Spleen (tissue), 11 donors: ENCODE results near the gene PIK3R5. TPM values are rescaled to one million over a fixed set of nuclear protein-coding genes. Genes with fewer than 3 reads are reported as not detected.

Experiments
- DNase-seq: peaks from one replicate; pipeline ENCODE4 v3.0.0-alpha.2; 2020
- H3K27ac ChIP-seq, 8 donors: fragments of 200-600 bp; sonication (generic) in 7 of 8; 1 replicate in 4 of 8; 2 replicates in 4 of 8; pipeline versions ENCODE4 v1.5.0 to v1.8.0; 2016 to 2021; ENCODE audit warnings: inconsistent platforms in 4 of 8, mild to moderate bottlenecking in 4 of 8, moderate library complexity in 1 of 8
- H3K27me3 ChIP-seq, 7 donors: fragments of 200-600 bp; sonication (generic) in 6 of 7; replicated peaks in 1 of 7; 1 replicate in 4 of 7; 2 replicates in 3 of 7; pipeline versions ENCODE4 v1.5.0 to v1.8.0; 2016 to 2021; ENCODE audit warnings: inconsistent platforms in 3 of 7, mild to moderate bottlenecking in 1 of 7
- H3K36me3 ChIP-seq, 6 donors: fragments of 200-600 bp; sonication (generic) in 5 of 6; 1 replicate in 4 of 6; 2 replicates in 2 of 6; pipeline versions ENCODE4 v1.5.0 to v1.8.0; 2016 to 2021; ENCODE audit warnings: inconsistent platforms in 2 of 6
- H3K4me1 ChIP-seq, 6 donors: fragments of 200-600 bp; sonication (generic) in 5 of 6; 1 replicate in 3 of 6; 2 replicates in 3 of 6; pipeline versions ENCODE4 v1.5.0 to v1.8.0; 2016 to 2021; ENCODE audit warnings: inconsistent platforms in 3 of 6
- H3K4me3 ChIP-seq, 8 donors: fragments of 200-600 bp; sonication (generic) in 7 of 8; 1 replicate in 4 of 8; 2 replicates in 4 of 8; pipeline versions ENCODE4 v1.5.0 to v1.8.0; 2016 to 2021; ENCODE audit warnings: inconsistent platforms in 4 of 8, mild to moderate bottlenecking in 4 of 8, moderate library complexity in 2 of 8
- H3K9me3 ChIP-seq, 8 donors: fragments of 200-600 bp; sonication (generic) in 7 of 8; 1 replicate in 4 of 8; 2 replicates in 4 of 8; pipeline versions ENCODE4 v1.5.0 to v1.8.0; 2016 to 2021; ENCODE audit warnings: inconsistent platforms in 4 of 8
- CTCF ChIP-seq, 11 experiments: fragments of 200-600 bp in 7 of 11; fragments of 450-650 bp in 4 of 11; sonication (generic) in 4 of 11; IDR thresholded peaks in 8 of 11; conservative IDR thresholded peaks in 3 of 11; 1 replicate in 7 of 11; 2 replicates in 4 of 11; pipeline versions ENCODE4 v1.4.0 to v1.8.0; 2016 to 2021; ENCODE audit warnings: antibody characterized with exemption in 11 of 11, inconsistent platforms in 4 of 11, mild to moderate bottlenecking in 1 of 11
- POLR2A ChIP-seq, 3 donors: fragments of 450-650 bp; IDR thresholded peaks; one replicate each; pipeline ENCODE4 v1.5.1; 2017; ENCODE audit warnings: antibody characterized with exemption in 3 of 3, mild to moderate bottlenecking in 1 of 3
- POLR2AphosphoS5 ChIP-seq, 3 donors: sonication (generic); formaldehyde crosslinking; IDR thresholded peaks; one replicate each; pipeline ENCODE4 v1.5.1; 2017; ENCODE audit warnings: antibody characterized with exemption in 3 of 3
- WGBS, 5 donors: extraction: QIAGEN DNeasy Blood & Tissue Kit in 3 of 5; methylation state at CpG; one replicate each; pipeline versions ENCODE4 v1.1.5 to v1.1.7; 2013 to 2018; 5-methylcytosine and 5-hydroxymethylcytosine counted together
- intact Hi-C: fragments of 100-400 bp; cut with DNase I; formaldehyde crosslinking; loops from one replicate; pipeline ENCODE4 v1.15.0; 2023; ENCODE audit warnings: low total_unique reads
- polyA plus RNA-seq, 3 donors: library from polyadenylated mRNA; stranded (reverse); fragments of 200-250 nt; gene quantifications; one replicate each; pipeline ENCODE4 v1.2.1, GENCODE V29; 2013
- total RNA-seq, 7 donors: library from RNA; depleted of rRNA in 3 of 7; stranded (reverse); fragments of >200 nt in 3 of 7; fragmentation: NEBNext Ultra II Directional in 4 of 7; extraction: Animal tissue kit (Norgen Biotek cat#: 25700) in 4 of 7; gene quantifications; one replicate each; pipeline versions ENCODE4 v1.1.0 to v1.2.1, GENCODE V29; 2016 to 2021
- donor health status: healthy with polysubstance abuse.
- donor health status: DM: no; HTN: no; CAD: no; lungs with moderate emphysema.
- donor health status: DM: no; HTN: no; CAD: no.
- donor health status: Bipolar disorder and iron deficiency.
- donor health status: healthy.
- donor health status: DM: no; HTN: no; CAD: no.
- donor health status: DM: yes; HTN: yes; CAD: no.

PIK3R5 gene
- total and polyA plus RNA-seq, 10 donors = 8.5 to 110 (median 68.4) TPM

GRCh38 chr17:8966926-8967325, 1.4 kb upstream of the PIK3R5 start:
- intact Hi-C loops = no loop called here
- Histone ChIP-seq H3K4me1 (peaks cover 3 to 72% (median 31%) of the 10 kb centered on the region in 6 donors), H3K27ac (peak overlapping the region; percentile 84 to 98 (median 94)), H3K4me3 (peak overlapping the region in 2 of 8 donors; percentile 71 to 97), H3K9me3 (peaks cover 0 to 21% (median 11%) of the 10 kb centered on the region in 8 donors), H3K36me3 (peaks cover 0 to 4% (median 0%) of the 10 kb centered on the region in 6 donors), H3K27me3 (peaks cover 0 to 18% (median 10%) of the 10 kb centered on the region in 7 donors)
- WGBS, 5 donors = 36 to 54% (median 38%) methylated on average over 9 of the region's 9 CpGs
- TF ChIP-seq CTCF (IDR thresholded peaks at IDR 0.05 in 8 of 11, conservative IDR thresholded peaks at IDR 0.05 in 3 of 11) (no peak), POLR2AphosphoS5 (IDR thresholded peaks at IDR 0.05) (peak in 1 of 3 donors; percentile 33)
- DNase-seq = no peak

DNA sequence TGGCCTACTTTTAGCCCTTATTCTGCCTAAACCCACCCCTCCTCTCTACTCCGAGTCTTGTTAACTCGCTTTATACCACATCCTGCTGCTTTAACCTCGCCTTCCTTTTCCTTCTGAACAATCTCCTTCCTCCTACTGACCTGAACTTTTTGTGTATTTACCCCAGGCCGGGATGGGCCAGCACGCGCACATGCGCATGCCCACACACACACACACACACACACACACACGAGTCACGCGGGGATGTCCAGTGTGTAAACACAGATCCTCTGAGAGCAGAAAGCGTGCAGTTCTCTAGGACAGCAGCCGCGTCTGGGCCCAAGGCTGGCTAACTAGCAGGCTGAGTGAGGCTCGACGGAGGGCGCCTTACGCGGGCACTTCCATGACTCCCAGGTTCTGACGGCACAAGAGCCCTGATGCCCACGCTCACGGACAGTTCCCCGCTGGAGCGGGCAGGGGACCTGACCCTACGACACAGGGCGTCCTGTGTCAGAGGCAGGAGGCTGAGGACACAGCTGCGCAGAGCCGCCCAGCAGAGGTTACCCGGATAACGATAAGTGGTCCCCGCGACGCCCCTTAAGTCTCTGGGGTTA, 610 bp downstream of the PIK3R5 start:
- H3K4me3 ChIP-seq = peak overlapping the region; percentile 66 to 97 (median 72)
- intact Hi-C loops = no loop called here
- H3K4me1 ChIP-seq = peaks cover 3 to 91% (median 51%) of the 10 kb centered on the region in 6 donors
- peaks cover 0 to 21% (median 11%) of the 10 kb centered on the region in 8 donors for H3K9me3 ChIP-seq
- TF ChIP-seq CTCF (IDR thresholded peaks at IDR 0.05 in 8 of 11, conservative IDR thresholded peaks at IDR 0.05 in 3 of 11) (no peak), POLR2AphosphoS5 (IDR thresholded peaks at IDR 0.05) (peak in 1 of 3 donors; percentile 66), POLR2A (IDR thresholded peaks at IDR 0.05) (no peak)
- DNase-seq = peak; percentile 91
- H3K27me3 ChIP-seq = peaks cover 0 to 18% (median 10%) of the 10 kb centered on the region in 7 donors
- peaks cover 0 to 16% (median 0%) of the 10 kb centered on the region in 6 donors for H3K36me3 ChIP-seq
- 10 to 26% (median 14%) methylated on average over 18 to 32 of the region's 32 CpGs for WGBS, 5 donors
- H3K27ac ChIP-seq = peak overlapping the region; percentile 84 to 98 (median 94)

GRCh38 chr17:8963647-8964258, 1.8 kb downstream of the PIK3R5 start:
- H3K9me3 ChIP-seq = peaks cover 0 to 17% (median 10%) of the 10 kb centered on the region in 8 donors
- H3K4me1 ChIP-seq = peaks cover 5 to 92% (median 60%) of the 10 kb centered on the region in 6 donors
- TF ChIP-seq POLR2A (IDR thresholded peaks at IDR 0.05) = no peak
- no peak for TF ChIP-seq POLR2AphosphoS5 (IDR thresholded peaks at IDR 0.05)
- TF ChIP-seq CTCF (IDR thresholded peaks at IDR 0.05 in 8 of 11, conservative IDR thresholded peaks at IDR 0.05 in 3 of 11) = no peak
- H3K36me3 ChIP-seq = peaks cover 0 to 27% (median 0%) of the 10 kb centered on the region in 6 donors
- H3K27ac ChIP-seq = peak overlapping the region in 6 of 8 donors; percentile 9 to 98 (median 94)
- peak overlapping the region in 7 of 8 donors; percentile 66 to 97 (median 72) for H3K4me3 ChIP-seq
- H3K27me3 ChIP-seq = peaks cover 0 to 18% (median 10%) of the 10 kb centered on the region in 7 donors
- no peak for DNase-seq
- intact Hi-C loops = no loop called here
- 75 to 82% (median 79%) methylated on average over 13 of the region's 13 CpGs for WGBS, 5 donors

DNA sequence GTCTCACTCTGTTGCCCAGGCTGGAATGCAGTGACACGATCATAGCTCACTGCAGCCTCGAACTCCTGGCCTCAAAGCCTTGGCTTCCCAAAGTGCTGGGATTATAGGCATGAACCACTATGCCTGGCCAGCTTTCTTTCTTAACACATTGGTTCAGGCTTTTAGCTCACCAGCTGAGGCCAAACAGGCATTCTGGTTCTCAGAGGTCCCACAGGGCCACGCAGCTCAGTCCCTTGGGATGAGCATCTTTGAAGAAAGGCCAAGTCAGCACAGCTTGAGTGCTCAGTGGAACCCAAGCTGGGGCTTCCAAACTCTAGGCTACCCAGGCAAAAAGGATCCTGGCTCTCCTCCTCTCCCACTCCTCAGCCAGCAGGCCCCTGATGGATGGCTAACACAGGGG, 2.5 kb downstream of the PIK3R5 start:
- TF ChIP-seq POLR2A (IDR thresholded peaks at IDR 0.05) (no peak), CTCF (IDR thresholded peaks at IDR 0.05 in 8 of 11, conservative IDR thresholded peaks at IDR 0.05 in 3 of 11) (no peak), POLR2AphosphoS5 (IDR thresholded peaks at IDR 0.05) (no peak)
- Histone ChIP-seq H3K27me3 (peaks cover 0 to 18% (median 10%) of the 10 kb centered on the region in 7 donors), H3K36me3 (peaks cover 0 to 35% (median 0%) of the 10 kb centered on the region in 6 donors), H3K4me3 (peak overlapping the region in 4 of 8 donors; percentile 66 to 97 (median 80)), H3K27ac (peak overlapping the region in 4 of 8 donors; percentile 92 to 98 (median 96)), H3K9me3 (peaks cover 0 to 10% (median 3%) of the 10 kb centered on the region in 8 donors), H3K4me1 (peaks cover 8 to 99% (median 67%) of the 10 kb centered on the region in 6 donors)
- DNase-seq = no peak
- WGBS, 5 donors = 81 to 90% (median 87%) methylated on average over 2 to 3 of the region's 3 CpGs
- intact Hi-C loops = no loop called here
